Osteocyte (in vitro differentiated cells): ENCODE measurements around the gene SPATA6. TPM values are rescaled to one million over a fixed set of nuclear protein-coding genes. Genes with fewer than 3 reads are reported as not detected.

Source experiments
- DNase-seq: peaks from one replicate; pipeline ENCODE4 v3.0.0; 2021; ENCODE audit warnings: mixed read lengths; ENCODE audit not compliant: unreplicated experiment; ENCODE audit errors: extremely low spot score
- H3K27ac Mint-ChIP-seq: one replicate; pipeline ENCODE4 v1.8.0; 2021; ENCODE audit warnings: mild to moderate bottlenecking, mixed read lengths; ENCODE audit not compliant: unreplicated experiment
- H3K27me3 Mint-ChIP-seq: one replicate; pipeline ENCODE4 v1.8.0; 2021; ENCODE audit warnings: mixed read lengths; ENCODE audit not compliant: unreplicated experiment
- H3K36me3 Mint-ChIP-seq: one replicate; pipeline ENCODE4 v1.8.0; 2021; ENCODE audit warnings: mixed read lengths; ENCODE audit not compliant: unreplicated experiment
- H3K4me1 Mint-ChIP-seq: one replicate; pipeline ENCODE4 v1.8.0; 2021; ENCODE audit warnings: mixed read lengths; ENCODE audit not compliant: unreplicated experiment
- H3K4me3 Mint-ChIP-seq: one replicate; pipeline ENCODE4 v1.8.0; 2021; ENCODE audit warnings: mild to moderate bottlenecking, moderate library complexity, mixed read lengths; ENCODE audit not compliant: unreplicated experiment
- H3K9me3 Mint-ChIP-seq: one replicate; pipeline ENCODE4 v1.8.0; 2021; ENCODE audit warnings: mixed read lengths; ENCODE audit not compliant: unreplicated experiment
- CTCF ChIP-seq: fragments of 200-600 bp; sonication (generic); IDR thresholded peaks from 2 replicates; pipeline ENCODE4 v1.5.0; 2021; ENCODE audit warnings: antibody characterized with exemption, mild to moderate bottlenecking, moderate library complexity
- total RNA-seq: library from RNA; stranded (reverse); gene quantifications from 2 replicates; pipeline ENCODE4 v1.2.1, GENCODE V29; 2021

The SPATA6 gene
- total RNA-seq, 1 donor from 2014 or later, result 9.9 TPM

GRCh38 chr1:48246727-48247126, 225.3 kb downstream of the SPATA6 start:
- Mint-ChIP-seq H3K4me3 (no peak overlapping the region), H3K36me3 (no peaks in the 10 kb centered on the region), H3K4me1 (no peaks in the 10 kb centered on the region), H3K27me3 (no peaks in the 10 kb centered on the region), H3K9me3 (no peaks in the 10 kb centered on the region), H3K27ac (no peak overlapping the region)
- no peak for TF ChIP-seq CTCF
- no peak for DNase-seq

Other genes with a start within 250 kb of the SPATA6 start
- gene SLC5A9, start 249.5 kb downstream of the SPATA6 start, total RNA-seq, result not detected in 2 replicates